Measurements from ENCODE around the gene FXYD5. TPM values are rescaled to one million over a fixed set of nuclear protein-coding genes. Genes with fewer than 3 reads are reported as not detected.

The FXYD5 gene
- total RNA-seq, 1 donor from 2014 or later, result 0.62 TPM

DNA sequence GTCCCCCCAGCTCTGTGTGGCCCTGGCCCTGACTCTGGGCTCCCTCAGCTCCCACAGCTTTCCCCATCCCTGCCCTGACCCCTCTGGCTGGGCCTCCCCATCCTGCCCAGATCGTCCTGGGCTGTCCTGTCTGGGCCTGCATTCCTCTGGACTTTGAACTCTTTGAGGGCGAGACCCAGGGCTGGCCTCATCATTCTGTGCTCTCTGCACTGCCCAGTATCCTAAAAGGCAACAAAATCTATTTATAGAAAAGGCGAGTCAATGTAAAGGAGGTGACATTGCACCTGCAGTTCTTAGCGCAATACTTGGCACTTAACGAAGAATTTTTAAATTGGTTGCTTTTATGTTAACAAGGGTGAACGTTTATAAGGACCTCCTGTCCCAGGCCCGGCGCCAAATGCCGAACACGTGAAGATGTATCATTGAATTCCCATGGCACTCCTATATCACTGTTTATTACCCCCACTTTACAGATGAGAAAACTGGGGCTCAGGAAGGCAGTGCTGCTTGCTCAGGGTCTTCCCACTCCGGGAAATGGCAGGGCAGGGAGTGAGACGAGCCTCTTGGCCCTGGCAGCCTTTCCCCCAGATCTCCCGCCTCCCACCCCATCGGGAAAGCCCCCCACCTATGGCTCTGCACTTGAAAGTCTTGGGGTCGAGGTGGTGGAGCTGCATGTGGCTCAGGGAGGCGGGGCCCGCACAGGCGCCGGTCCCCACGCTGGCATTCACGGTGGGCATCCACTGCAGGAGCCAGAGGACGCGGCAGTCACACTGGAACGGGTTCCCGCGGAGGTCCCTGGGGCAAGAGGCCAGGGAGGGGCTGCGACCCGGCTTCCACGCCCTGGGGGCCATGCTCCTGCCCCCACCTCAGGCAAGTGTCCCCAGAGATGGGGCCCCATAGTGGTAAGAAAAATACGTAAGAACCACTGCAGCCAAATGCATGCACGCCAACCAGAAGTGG is 23.5 kb upstream of the FXYD5 start:
- no peak overlapping the region for H3K4me3 Mint-ChIP-seq (ENCODE audit: low read depth)
- DNase-seq (ENCODE audit: low spot score, unreplicated experiment), result no peak
- no peak for TF ChIP-seq CTCF (IDR thresholded peaks at IDR 0.05; ENCODE audit: unreplicated experiment)
- H3K27me3 Mint-ChIP-seq, result peaks cover 11% of the 10 kb centered on the region
- H3K4me1 Mint-ChIP-seq (ENCODE audit: low read depth), result peaks cover 12% of the 10 kb centered on the region
- peaks cover 4% of the 10 kb centered on the region for H3K9me3 Mint-ChIP-seq (ENCODE audit: low read depth)
- no peaks in the 10 kb centered on the region for H3K36me3 Mint-ChIP-seq (ENCODE audit: insufficient read depth)
- no peak overlapping the region for H3K27ac Mint-ChIP-seq

DNA sequence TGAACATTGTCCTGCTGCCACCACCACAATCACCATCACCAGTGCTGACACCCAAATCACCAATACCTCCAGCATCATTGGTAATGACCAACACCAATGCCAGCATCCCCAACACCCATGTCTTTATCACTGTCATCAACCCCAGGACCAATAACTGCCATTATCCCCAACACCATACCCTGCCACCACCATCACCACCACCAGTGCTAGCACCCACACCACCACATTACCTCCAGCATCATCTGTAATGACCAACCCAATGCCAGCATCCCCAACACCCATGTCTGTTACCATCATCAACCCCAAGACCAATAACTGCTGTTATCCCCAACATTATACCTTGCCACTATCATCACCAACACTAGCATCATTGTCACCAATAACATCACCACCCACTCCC is 22.3 kb upstream of the FXYD5 start:
- Mint-ChIP-seq H3K27me3 (peaks cover 15% of the 10 kb centered on the region), H3K4me1 (ENCODE audit: low read depth) (peaks cover 15% of the 10 kb centered on the region), H3K4me3 (ENCODE audit: low read depth) (no peak overlapping the region), H3K9me3 (ENCODE audit: low read depth) (peaks cover 4% of the 10 kb centered on the region), H3K36me3 (ENCODE audit: insufficient read depth) (no peaks in the 10 kb centered on the region), H3K27ac (no peak overlapping the region)
- no peak for TF ChIP-seq CTCF (IDR thresholded peaks at IDR 0.05; ENCODE audit: unreplicated experiment)
- no peak for DNase-seq (ENCODE audit: low spot score, unreplicated experiment)

DNA sequence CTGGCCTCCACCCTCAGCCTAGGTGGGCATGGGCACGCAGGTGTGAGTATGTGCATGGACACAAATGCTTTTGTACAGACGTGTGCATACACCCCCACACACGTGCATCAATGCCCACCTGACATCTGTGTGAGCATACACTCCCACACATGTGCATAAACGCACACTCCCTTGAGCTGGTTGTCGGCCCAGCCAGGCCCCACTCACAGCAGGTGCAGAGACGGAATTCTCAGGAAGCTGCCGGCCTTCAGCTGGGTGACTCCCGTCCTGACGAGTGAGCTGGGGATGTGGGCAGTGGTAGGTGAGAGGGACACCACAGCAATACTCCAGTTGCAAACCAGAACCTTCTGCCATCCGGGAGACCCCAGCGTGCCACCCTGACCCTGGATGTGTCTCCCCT is 20.7 kb upstream of the FXYD5 start:
- no peaks in the 10 kb centered on the region for H3K36me3 Mint-ChIP-seq (ENCODE audit: insufficient read depth)
- peaks cover 17% of the 10 kb centered on the region for H3K27me3 Mint-ChIP-seq
- H3K27ac Mint-ChIP-seq, result no peak overlapping the region
- no peak overlapping the region for H3K4me3 Mint-ChIP-seq (ENCODE audit: low read depth)
- TF ChIP-seq CTCF (IDR thresholded peaks at IDR 0.05; ENCODE audit: unreplicated experiment), result no peak
- peaks cover 18% of the 10 kb centered on the region for H3K4me1 Mint-ChIP-seq (ENCODE audit: low read depth)
- DNase-seq (ENCODE audit: low spot score, unreplicated experiment), result no peak
- H3K9me3 Mint-ChIP-seq (ENCODE audit: low read depth), result peaks cover 4% of the 10 kb centered on the region

DNA sequence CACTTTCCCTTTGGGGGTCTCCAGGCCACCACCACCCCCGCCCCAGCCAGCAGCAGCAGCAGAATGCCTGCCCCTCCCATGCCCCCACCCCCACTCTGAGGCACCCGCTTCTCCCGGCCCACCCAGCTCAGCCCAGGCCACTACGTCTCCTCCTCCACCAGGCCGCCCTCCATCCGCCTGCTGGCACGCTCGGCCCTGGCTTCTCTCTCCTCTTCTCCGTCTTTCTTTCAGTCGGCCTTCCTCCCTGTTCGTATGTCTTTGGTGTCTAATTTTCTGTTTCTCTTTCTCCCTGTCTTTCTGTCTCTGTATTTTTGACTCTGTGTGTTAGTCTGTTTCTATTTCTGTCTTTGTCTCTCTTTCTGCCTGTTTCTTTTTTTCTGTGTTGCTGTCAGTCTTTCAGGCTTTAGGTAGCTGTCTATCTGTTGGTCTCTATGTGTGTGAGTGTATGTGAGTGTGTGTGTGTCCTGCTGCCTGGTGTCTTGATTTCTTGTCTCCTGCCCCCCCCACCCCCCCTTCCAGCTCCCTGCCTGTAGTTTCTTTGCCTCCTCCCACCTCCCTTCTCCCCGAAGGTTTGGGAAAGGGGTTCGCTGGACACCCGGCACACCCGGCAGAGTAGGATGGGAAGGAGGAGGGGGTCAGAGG is 19.8 kb upstream of the FXYD5 start, which contains the start of gene LGI4:
TSS of gene LGI4 (minus strand) at position 459 of the 642 bp plus-strand sequence. CDS start at position 80, 379 bp downstream.
- Mint-ChIP-seq H3K4me1 (ENCODE audit: low read depth) (peaks cover 19% of the 10 kb centered on the region), H3K27me3 (peaks cover 18% of the 10 kb centered on the region), H3K36me3 (ENCODE audit: insufficient read depth) (no peaks in the 10 kb centered on the region), H3K9me3 (ENCODE audit: low read depth) (peaks cover 4% of the 10 kb centered on the region), H3K4me3 (ENCODE audit: low read depth) (no peak within 1 kb of the TSS), H3K27ac (peak within 1 kb of the TSS; percentile 56)
- DNase-seq (ENCODE audit: low spot score, unreplicated experiment), result no peak
- no peak for TF ChIP-seq CTCF (IDR thresholded peaks at IDR 0.05; ENCODE audit: unreplicated experiment)

DNA sequence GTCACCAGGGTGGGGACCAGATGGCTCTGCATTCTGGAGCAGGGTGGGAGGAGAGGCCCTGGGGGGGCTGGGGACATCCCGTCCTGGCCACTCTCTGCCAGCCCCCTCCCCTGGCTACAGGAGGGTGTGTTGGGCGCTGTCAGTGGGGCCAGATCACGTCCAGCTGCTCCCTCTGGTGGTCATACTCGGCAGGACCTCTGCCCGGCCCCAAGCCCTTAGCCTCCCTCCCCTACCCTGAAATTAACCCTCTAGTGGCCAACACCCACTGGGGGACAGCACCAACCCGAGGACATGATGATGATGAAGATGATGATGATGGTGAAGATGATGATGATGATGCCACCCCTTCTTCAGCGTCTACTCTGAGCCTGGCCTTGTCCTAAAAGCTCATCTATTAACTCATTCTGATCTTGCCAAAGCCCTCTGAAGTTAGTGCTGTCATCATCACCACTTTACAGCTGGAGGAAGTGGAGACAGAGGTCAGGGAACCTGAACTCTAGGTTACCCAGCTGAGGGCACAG is 19.1 kb upstream of the FXYD5 start:
- DNase-seq (ENCODE audit: low spot score, unreplicated experiment), result peak; percentile 79
- peaks cover 24% of the 10 kb centered on the region for H3K27me3 Mint-ChIP-seq
- H3K4me1 Mint-ChIP-seq (ENCODE audit: low read depth), result peaks cover 16% of the 10 kb centered on the region
- TF ChIP-seq CTCF (IDR thresholded peaks at IDR 0.05; ENCODE audit: unreplicated experiment), result peak; percentile 94
- peaks cover 4% of the 10 kb centered on the region for H3K9me3 Mint-ChIP-seq (ENCODE audit: low read depth)
- H3K36me3 Mint-ChIP-seq (ENCODE audit: insufficient read depth), result no peaks in the 10 kb centered on the region
- no peak overlapping the region for H3K4me3 Mint-ChIP-seq (ENCODE audit: low read depth)
- peak overlapping the region; percentile 22 for H3K27ac Mint-ChIP-seq

All from progenitor cell of endocrine pancreas (in vitro differentiated cells).